Measurements from ENCODE around the gene GFRA3. TPM values are rescaled to one million over a fixed set of nuclear protein-coding genes. Genes with fewer than 3 reads are reported as not detected.

GFRA3 gene
- total RNA-seq, 1 donor from 2014 or later, result 0.16 TPM

DNA sequence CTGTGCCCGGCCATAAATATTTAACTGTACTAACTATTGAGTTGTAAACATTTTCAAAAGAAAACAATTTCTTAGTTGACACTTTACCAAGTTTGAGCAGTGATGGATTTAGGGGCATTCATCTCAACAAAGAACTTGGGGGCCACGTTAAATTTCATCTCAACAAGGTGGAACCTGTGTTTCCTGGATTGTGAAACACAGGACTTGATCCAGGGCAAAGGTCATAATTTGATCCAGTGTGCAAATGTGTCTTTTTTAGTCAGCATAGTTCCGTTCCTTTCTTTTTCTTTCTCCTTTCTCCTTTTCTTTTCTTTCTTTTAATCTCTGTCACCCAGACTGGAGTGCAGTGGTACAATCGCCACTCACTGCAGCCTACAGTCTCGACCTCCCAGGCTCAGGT is 3.1 kb downstream of the GFRA3 start:
- no peak for FAIRE-seq
- Mint-ChIP-seq H3K27ac (ENCODE audit: unreplicated experiment) (no peak overlapping the region), H3K9me3 (ENCODE audit: unreplicated experiment) (no peaks in the 10 kb centered on the region), H3K4me3 (ENCODE audit: unreplicated experiment) (no peak overlapping the region), H3K27me3 (ENCODE audit: low read depth, unreplicated experiment) (peaks cover 31% of the 10 kb centered on the region), H3K4me1 (ENCODE audit: low read depth, unreplicated experiment) (no peaks in the 10 kb centered on the region), H3K36me3 (ENCODE audit: low read depth, unreplicated experiment) (no peaks in the 10 kb centered on the region)
- peaks cover 6% of the 10 kb centered on the region for H3K27me3 ChIP-seq (ENCODE audit: insufficient read depth, low read length)
- no peaks in the 10 kb centered on the region for H3K36me3 ChIP-seq (ENCODE audit: insufficient read depth, low read length)
- no peak overlapping the region for H3K4me2 ChIP-seq (ENCODE audit: low read length)
- no peak for DNase-seq (ENCODE audit: low read depth)
- no peak overlapping the region for H3K4me3 ChIP-seq (ENCODE audit: insufficient read depth, low read depth, low read length)
- H4K20me1 ChIP-seq (ENCODE audit: insufficient read depth, low read length), result no peaks in the 10 kb centered on the region
- peaks cover 3% of the 10 kb centered on the region for H3K4me1 ChIP-seq (ENCODE audit: insufficient read depth, low read length)
- H3K9me3 ChIP-seq (ENCODE audit: insufficient read depth, low read depth, low read length), result no peaks in the 10 kb centered on the region
- no peak for TF ChIP-seq EZH2 (IDR thresholded peaks at IDR 0.05; ENCODE audit: insufficient read depth, low read length)
- TF ChIP-seq, protein P1, sequence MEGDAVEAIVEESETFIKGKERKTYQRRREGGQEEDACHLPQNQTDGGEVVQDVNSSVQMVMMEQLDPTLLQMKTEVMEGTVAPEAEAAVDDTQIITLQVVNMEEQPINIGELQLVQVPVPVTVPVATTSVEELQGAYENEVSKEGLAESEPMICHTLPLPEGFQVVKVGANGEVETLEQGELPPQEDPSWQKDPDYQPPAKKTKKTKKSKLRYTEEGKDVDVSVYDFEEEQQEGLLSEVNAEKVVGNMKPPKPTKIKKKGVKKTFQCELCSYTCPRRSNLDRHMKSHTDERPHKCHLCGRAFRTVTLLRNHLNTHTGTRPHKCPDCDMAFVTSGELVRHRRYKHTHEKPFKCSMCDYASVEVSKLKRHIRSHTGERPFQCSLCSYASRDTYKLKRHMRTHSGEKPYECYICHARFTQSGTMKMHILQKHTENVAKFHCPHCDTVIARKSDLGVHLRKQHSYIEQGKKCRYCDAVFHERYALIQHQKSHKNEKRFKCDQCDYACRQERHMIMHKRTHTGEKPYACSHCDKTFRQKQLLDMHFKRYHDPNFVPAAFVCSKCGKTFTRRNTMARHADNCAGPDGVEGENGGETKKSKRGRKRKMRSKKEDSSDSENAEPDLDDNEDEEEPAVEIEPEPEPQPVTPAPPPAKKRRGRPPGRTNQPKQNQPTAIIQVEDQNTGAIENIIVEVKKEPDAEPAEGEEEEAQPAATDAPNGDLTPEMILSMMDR (IDR thresholded peaks at IDR 0.05; ENCODE audit: insufficient read depth, low read depth, low read length), result no peak
- H2AFZ ChIP-seq (ENCODE audit: low read depth, low read length), result no peak overlapping the region
- no peaks in the 10 kb centered on the region for H3K79me2 ChIP-seq (ENCODE audit: insufficient read depth, low read length)
- no peak overlapping the region for H3K9ac ChIP-seq (ENCODE audit: low read length)
- no peak overlapping the region for H3K27ac ChIP-seq (ENCODE audit: low read depth, low read length)

- DNase-seq (ENCODE audit: low read depth), result no peak
- Histone ChIP-seq H3K9me3 (ENCODE audit: insufficient read depth, low read depth, low read length) (no peaks in the 10 kb centered on the region), H3K4me2 (ENCODE audit: low read length) (no peak overlapping the region), H3K27ac (ENCODE audit: low read depth, low read length) (no peak overlapping the region), H4K20me1 (ENCODE audit: insufficient read depth, low read length) (no peaks in the 10 kb centered on the region), H2AFZ (ENCODE audit: low read depth, low read length) (no peak overlapping the region), H3K4me1 (ENCODE audit: insufficient read depth, low read length) (no peaks in the 10 kb centered on the region), H3K9ac (ENCODE audit: low read length) (no peak overlapping the region), H3K27me3 (ENCODE audit: insufficient read depth, low read length) (peaks cover 5% of the 10 kb centered on the region), H3K36me3 (ENCODE audit: insufficient read depth, low read length) (no peaks in the 10 kb centered on the region), H3K79me2 (ENCODE audit: insufficient read depth, low read length) (no peaks in the 10 kb centered on the region), H3K4me3 (ENCODE audit: insufficient read depth, low read depth, low read length) (no peak overlapping the region)
- TF ChIP-seq, protein P1 (IDR thresholded peaks at IDR 0.05; ENCODE audit: insufficient read depth, low read depth, low read length), result no peak
- no peak for TF ChIP-seq EZH2 (IDR thresholded peaks at IDR 0.05; ENCODE audit: insufficient read depth, low read length)
- no peaks in the 10 kb centered on the region for H3K9me3 Mint-ChIP-seq (ENCODE audit: unreplicated experiment)
- H3K4me3 Mint-ChIP-seq (ENCODE audit: unreplicated experiment), result no peak overlapping the region
- FAIRE-seq, result no peak
- H3K27me3 Mint-ChIP-seq (ENCODE audit: low read depth, unreplicated experiment), result peaks cover 2% of the 10 kb centered on the region
- H3K36me3 Mint-ChIP-seq (ENCODE audit: low read depth, unreplicated experiment), result peaks cover 2% of the 10 kb centered on the region
- H3K4me1 Mint-ChIP-seq (ENCODE audit: low read depth, unreplicated experiment), result no peaks in the 10 kb centered on the region
- H3K27ac Mint-ChIP-seq (ENCODE audit: unreplicated experiment), result no peak overlapping the region
Measured at GRCh38 chr5:138264183-138264582, 10.2 kb downstream of the GFRA3 start.

- no peaks in the 10 kb centered on the region for H3K9me3 Mint-ChIP-seq (ENCODE audit: unreplicated experiment)
- peaks cover 2% of the 10 kb centered on the region for H3K27me3 Mint-ChIP-seq (ENCODE audit: low read depth, unreplicated experiment)
- TF ChIP-seq EZH2 (IDR thresholded peaks at IDR 0.05; ENCODE audit: insufficient read depth, low read length), result no peak
- TF ChIP-seq, protein P1 (IDR thresholded peaks at IDR 0.05; ENCODE audit: insufficient read depth, low read depth, low read length), result no peak
- no peak overlapping the region for H3K4me2 ChIP-seq (ENCODE audit: low read length)
- H3K27me3 ChIP-seq (ENCODE audit: insufficient read depth, low read length), result peaks cover 5% of the 10 kb centered on the region
- FAIRE-seq, result no peak
- no peak overlapping the region for H3K4me3 Mint-ChIP-seq (ENCODE audit: unreplicated experiment)
- H3K9me3 ChIP-seq (ENCODE audit: insufficient read depth, low read depth, low read length), result no peaks in the 10 kb centered on the region
- H3K27ac Mint-ChIP-seq (ENCODE audit: unreplicated experiment), result no peak overlapping the region
- no peaks in the 10 kb centered on the region for H3K79me2 ChIP-seq (ENCODE audit: insufficient read depth, low read length)
- no peak for DNase-seq (ENCODE audit: low read depth)
- H3K9ac ChIP-seq (ENCODE audit: low read length), result no peak overlapping the region
- H3K4me1 Mint-ChIP-seq (ENCODE audit: low read depth, unreplicated experiment), result no peaks in the 10 kb centered on the region
- H3K4me3 ChIP-seq (ENCODE audit: insufficient read depth, low read depth, low read length), result no peak overlapping the region
- no peaks in the 10 kb centered on the region for H4K20me1 ChIP-seq (ENCODE audit: insufficient read depth, low read length)
- no peak overlapping the region for H3K27ac ChIP-seq (ENCODE audit: low read depth, low read length)
- no peaks in the 10 kb centered on the region for H3K4me1 ChIP-seq (ENCODE audit: insufficient read depth, low read length)
- peaks cover 2% of the 10 kb centered on the region for H3K36me3 Mint-ChIP-seq (ENCODE audit: low read depth, unreplicated experiment)
- no peak overlapping the region for H2AFZ ChIP-seq (ENCODE audit: low read depth, low read length)
- no peaks in the 10 kb centered on the region for H3K36me3 ChIP-seq (ENCODE audit: insufficient read depth, low read length)
Measured at GRCh38 chr5:138263581-138263980, 10.8 kb downstream of the GFRA3 start.

All from astrocyte (in vitro differentiated cells and primary cell).